Upper lobe of left lung (tissue), 6 donors: Measurements from ENCODE around the gene MPP4. TPM values are rescaled to one million over a fixed set of nuclear protein-coding genes. Genes with fewer than 3 reads are reported as not detected.

Source experiments
- ATAC-seq, 2 donors: fragments of 200-7000 bp; cut with Tn5 transposase; one replicate each; pipeline ENCODE4 v1.9.1; 2022; ENCODE audit warnings: mild to moderate bottlenecking in 2 of 2, moderate library complexity in 2 of 2; ENCODE audit not compliant: low FRiP score in 2 of 2
- DNase-seq, 2 donors: peaks; one replicate each; pipeline ENCODE4 v3.0.0-alpha.2; 2019 to 2020
- H3K27ac ChIP-seq, 4 donors: fragments of 200-600 bp; sonication (generic); one replicate each; pipeline ENCODE4 v1.5.1; 2016 to 2019
- H3K27me3 ChIP-seq, 4 donors: fragments of 200-600 bp; sonication (generic); one replicate each; pipeline ENCODE4 v1.5.1; 2017 to 2019
- H3K36me3 ChIP-seq, 4 donors: fragments of 200-600 bp; sonication (generic); one replicate each; pipeline ENCODE4 v1.5.1; 2016 to 2019
- H3K4me1 ChIP-seq, 4 donors: fragments of 200-600 bp; sonication (generic); one replicate each; pipeline ENCODE4 v1.5.1; 2018 to 2019
- H3K4me3 ChIP-seq, 4 donors: fragments of 200-600 bp; sonication (generic); one replicate each; pipeline ENCODE4 v1.5.1; 2017 to 2019; ENCODE audit warnings: mild to moderate bottlenecking in 2 of 4, moderate library complexity in 1 of 4
- H3K9me3 ChIP-seq, 4 donors: fragments of 200-600 bp; sonication (generic); one replicate each; pipeline ENCODE4 v1.5.1; 2018 to 2019
- CTCF ChIP-seq, 6 experiments: fragments of 450-650 bp in 4 of 6; fragments of 200-600 bp in 2 of 6; sonication (generic) in 2 of 6; IDR thresholded peaks; one replicate each; pipeline ENCODE4 v1.5.1; 2016 to 2019; ENCODE audit warnings: antibody characterized with exemption in 6 of 6
- EP300 ChIP-seq, 4 donors: sonication (generic); formaldehyde crosslinking; IDR thresholded peaks; one replicate each; pipeline ENCODE4 v1.5.1; 2017; ENCODE audit warnings: antibody characterized with exemption in 4 of 4, control low read depth in 2 of 4
- POLR2A ChIP-seq, 4 donors: fragments of 450-650 bp; IDR thresholded peaks; one replicate each; pipeline ENCODE4 v1.5.1; 2016 to 2017; ENCODE audit warnings: antibody characterized with exemption in 4 of 4, mild to moderate bottlenecking in 2 of 4
- POLR2AphosphoS5 ChIP-seq, 2 donors: sonication (generic); formaldehyde crosslinking; IDR thresholded peaks; one replicate each; pipeline ENCODE4 v1.5.1; 2017; ENCODE audit warnings: antibody characterized with exemption in 2 of 2
- WGBS, 2 donors: methylation state at CpG; one replicate each; pipeline ENCODE4 v1.1.5; 2017 to 2018; 5-methylcytosine and 5-hydroxymethylcytosine counted together
- small RNA-seq, 4 donors: library from RNA; depleted of rRNA; stranded (forward); fragments of <200 nt; gene quantifications; one replicate each; pipeline ENCODE3, GENCODE V24; 2016
- total RNA-seq, 6 donors: library from RNA; depleted of rRNA in 4 of 6; stranded (reverse); fragments of >200 nt in 4 of 6; gene quantifications; one replicate each; pipeline versions ENCODE4 v1.1.0 to v1.2.1, GENCODE V29; 2016 to 2021
- donor health status: DM: no; HTN: no; CAD: no; lungs with moderate emphysema.
- donor health status: DM: no; HTN: yes; CAD: no; lungs with severe emphysema.

Gene MPP4
- total RNA-seq, 6 donors from 2014 or later = 0.13 to 2.1 (median 0.15) TPM; not detected in 1

GRCh38 chr2:201597397-201597796, 101.0 kb downstream of the MPP4 start:
- Histone ChIP-seq H3K27ac (no peak overlapping the region), H3K4me1 (no peaks in the 10 kb centered on the region), H3K4me3 (no peak overlapping the region), H3K9me3 (peaks cover 0 to 5% (median 0%) of the 10 kb centered on the region in 4 donors), H3K27me3 (no peaks in the 10 kb centered on the region), H3K36me3 (no peaks in the 10 kb centered on the region)
- peak in 1 of 2 donors; percentile 36 for ATAC-seq
- no peak for DNase-seq
- TF ChIP-seq EP300 (IDR thresholded peaks at IDR 0.05) (no peak), POLR2A (IDR thresholded peaks at IDR 0.05) (no peak), CTCF (IDR thresholded peaks at IDR 0.05) (no peak), POLR2AphosphoS5 (IDR thresholded peaks at IDR 0.05) (no peak)
- 70 to 78% methylated on average over 8 of the region's 8 CpGs for WGBS, 2 donors

Small RNA genes within 50 kb of the gene (small RNA-seq; reads per million reads assigned to genes)
- 0 reads per million in 4 donors for gene RNU6-651P

Other genes starting within 250 kb of the MPP4 start
- 10 to 100 TPM; 23.5 to 58.7 (median 47.0) TPM for gene TRAK2, start 247.2 kb downstream of the MPP4 start, total RNA-seq
- gene STRADB, start 246.9 kb downstream of the MPP4 start, total RNA-seq = 10 to 100 TPM in 5 of 6 donors, 1 to 10 TPM in 1; 6.8 to 36.2 (median 21.7) TPM
- 10 to 100 TPM in 5 of 6 donors, 1 to 10 TPM in 1; 8.2 to 17.0 (median 13.9) TPM for gene TMEM237, start 55.1 kb downstream of the MPP4 start, total RNA-seq
- 10 to 100 TPM; 16.5 to 27.8 (median 22.7) TPM for gene ALS2, start 82.3 kb upstream of the MPP4 start, total RNA-seq
- gene CDK15, start 107.9 kb upstream of the MPP4 start, total RNA-seq = 1 to 10 TPM in 4 of 6 donors, under 1 TPM in 2; 0.10 to 3.4 (median 1.3) TPM